Lung (tissue), 12 donors: ENCODE data around the gene TGFA. TPM values are rescaled to one million over a fixed set of nuclear protein-coding genes. Genes with fewer than 3 reads are reported as not detected.

Experiments used
- ATAC-seq: fragments of 200-7000 bp; cut with Tn5 transposase; one replicate; pipeline ENCODE4 v1.9.1; 2020; ENCODE audit warnings: moderate number of reproducible peaks; ENCODE audit not compliant: insufficient read depth, low FRiP score
- DNase-seq, 3 donors: peaks; one replicate each; pipeline ENCODE4 v3.0.0-alpha.2; 2013 to 2017
- H3K27ac ChIP-seq, 2 donors: one replicate each; pipeline ENCODE4 v1.5.1; 2013; ENCODE audit warnings: mild to moderate bottlenecking in 2 of 2, moderate library complexity in 2 of 2, control low read depth in 1 of 2, inconsistent platforms in 1 of 2, low read depth in 1 of 2, low read length in 1 of 2
- H3K27me3 ChIP-seq, 3 donors: one replicate each; pipeline ENCODE4 v1.5.1; 2013; ENCODE audit warnings: low read length in 2 of 3; ENCODE audit not compliant: control insufficient read depth in 3 of 3, insufficient read depth in 3 of 3
- H3K36me3 ChIP-seq, 4 donors: one replicate each; pipeline ENCODE4 v1.5.1; 2013; ENCODE audit warnings: low read length in 4 of 4, mild to moderate bottlenecking in 1 of 4, moderate library complexity in 1 of 4; ENCODE audit not compliant: control insufficient read depth in 4 of 4, insufficient read depth in 4 of 4
- H3K4me1 ChIP-seq, 5 donors: one replicate each; pipeline ENCODE4 v1.5.1; 2013; ENCODE audit warnings: low read length in 5 of 5, mild to moderate bottlenecking in 2 of 5, moderate library complexity in 1 of 5; ENCODE audit not compliant: control insufficient read depth in 5 of 5, insufficient read depth in 5 of 5
- H3K4me3 ChIP-seq: one replicate; pipeline ENCODE4 v1.5.1; 2013; ENCODE audit warnings: mild to moderate bottlenecking, control low read depth, moderate library complexity
- H3K9ac ChIP-seq, 2 donors: one replicate each; pipeline ENCODE4 v1.5.1; 2013; ENCODE audit warnings: low read length in 2 of 2, control low read depth in 1 of 2; ENCODE audit not compliant: insufficient read depth in 1 of 2
- H3K9me3 ChIP-seq, 4 donors: one replicate each; pipeline ENCODE4 v1.5.1; 2013; ENCODE audit warnings: low read length in 3 of 4, mild to moderate bottlenecking in 1 of 4, moderate library complexity in 1 of 4; ENCODE audit not compliant: control insufficient read depth in 4 of 4, insufficient read depth in 3 of 4
- CTCF ChIP-seq: IDR thresholded peaks from 2 replicates; pipeline ENCODE4 v1.5.1; 2012; ENCODE audit warnings: mild to moderate bottlenecking; ENCODE audit errors: control extremely low read depth, extremely low read depth
- WGBS, 2 donors: extraction: QIAGEN DNeasy Blood & Tissue Kit; methylation state at CpG; one replicate each; pipeline ENCODE4 v1.1.7; 2013; 5-methylcytosine and 5-hydroxymethylcytosine counted together
- polyA plus RNA-seq, 2 donors: library from polyadenylated mRNA; stranded (reverse); fragments of 200-250 nt; gene quantifications; one replicate each; pipeline ENCODE4 v1.2.1, GENCODE V29; 2013
- total RNA-seq, 2 donors: library from RNA; depleted of rRNA in 1 of 2; stranded (reverse); fragments of >200 nt in 1 of 2; gene quantifications; one replicate each; pipeline ENCODE4 v1.2.1, GENCODE V29; 2014 to 2021
- donor health status: control.
- donor health status: control.
- donor health status: Bipolar disorder and iron deficiency.
- donor health status: healthy.
- donor health status: DM: yes; HTN: yes; CAD: no.

TGFA gene
- total and polyA plus RNA-seq, 4 donors, result 1.9 to 13.0 (median 7.0) TPM

- no peak overlapping the region for H3K27ac ChIP-seq
- DNase-seq (no peak), ATAC-seq (no peak)
- 90 to 93% methylated on average over 7 of the region's 7 CpGs for WGBS, 2 donors
- TF ChIP-seq CTCF, result no peak
- peaks cover 0 to 2% (median 0%) of the 10 kb centered on the region in 4 donors for H3K9me3 ChIP-seq
- H3K4me1 ChIP-seq, result peaks cover 0 to 7% (median 0%) of the 10 kb centered on the region in 5 donors
- no peaks in the 10 kb centered on the region for H3K36me3 ChIP-seq
- no peak overlapping the region for H3K4me3 ChIP-seq
- H3K27me3 ChIP-seq, result peaks cover 0 to 2% (median 0%) of the 10 kb centered on the region in 3 donors
- no peak overlapping the region for H3K9ac ChIP-seq
Measured at GRCh38 chr2:70469435-70469834, 84.2 kb downstream of the TGFA start.

DNA sequence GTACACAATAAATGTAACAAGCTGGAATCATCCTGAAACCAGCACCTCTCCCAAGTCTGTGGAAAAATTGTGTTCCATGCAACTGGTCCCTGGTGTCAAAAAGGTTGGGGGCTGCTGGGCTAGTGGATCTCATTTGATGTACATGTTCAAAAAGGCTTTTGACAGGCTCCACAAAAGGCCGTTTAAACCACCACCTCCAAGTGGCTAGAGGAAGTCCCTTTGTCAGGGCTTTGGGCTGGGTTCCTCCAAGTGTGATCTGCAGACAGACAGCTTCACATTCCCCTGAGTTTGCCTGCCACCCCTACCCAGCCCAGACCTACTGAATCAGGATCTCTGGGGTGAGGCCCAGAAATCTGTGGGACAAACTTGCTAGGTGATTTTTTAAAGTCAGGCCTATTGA lies 84.7 kb downstream of the TGFA start:
- H3K27ac ChIP-seq, result no peak overlapping the region
- H3K36me3 ChIP-seq, result no peaks in the 10 kb centered on the region
- H3K9me3 ChIP-seq, result peaks cover 0 to 2% (median 0%) of the 10 kb centered on the region in 4 donors
- 17 to 41% methylated on average over 1 of the region's 1 CpG for WGBS, 2 donors
- peaks cover 0 to 7% (median 0%) of the 10 kb centered on the region in 5 donors for H3K4me1 ChIP-seq
- H3K27me3 ChIP-seq, result peaks cover 0 to 2% (median 0%) of the 10 kb centered on the region in 3 donors
- no peak overlapping the region for H3K9ac ChIP-seq
- no peak for ATAC-seq
- DNase-seq, result no peak
- TF ChIP-seq CTCF, result no peak
- H3K4me3 ChIP-seq, result no peak overlapping the region

- no peak for TF ChIP-seq CTCF
- 63 to 70% methylated on average over 10 of the region's 10 CpGs for WGBS, 2 donors
- ATAC-seq, result no peak
Measured at GRCh38 chr2:70467831-70468779, 85.5 kb downstream of the TGFA start.

More at GRCh38 chr2:70467831-70468779, 85.5 kb downstream of the TGFA start:
- H3K4me1 ChIP-seq, result peaks cover 0 to 7% (median 0%) of the 10 kb centered on the region in 5 donors
- no peak overlapping the region for H3K27ac ChIP-seq
- DNase-seq, result peak; percentile 2 to 26 (median 18)
- H3K36me3 ChIP-seq, result no peaks in the 10 kb centered on the region
- peaks cover 0 to 2% (median 0%) of the 10 kb centered on the region in 3 donors for H3K27me3 ChIP-seq
- no peak overlapping the region for H3K9ac ChIP-seq
- no peak overlapping the region for H3K4me3 ChIP-seq
- H3K9me3 ChIP-seq, result peaks cover 0 to 2% (median 0%) of the 10 kb centered on the region in 4 donors
